PC-9 (cell line): ENCODE results near the gene ALG14.

Source experiments
- EZH2 ChIP-seq: fragments of 200-600 bp; sonication (generic); IDR thresholded peaks from 2 replicates; pipeline ENCODE4 v1.8.0; 2017; ENCODE audit warnings: antibody characterized with exemption, low read depth
- TF ChIP-seq, protein P1 (sequence below): fragments of 200-600 bp; sonication (generic); conservative IDR thresholded peaks from 2 replicates; pipeline ENCODE4 v1.6.1; 2017; ENCODE audit warnings: mixed run types, antibody characterized with exemption, mild to moderate bottlenecking, moderate library complexity

DNA sequence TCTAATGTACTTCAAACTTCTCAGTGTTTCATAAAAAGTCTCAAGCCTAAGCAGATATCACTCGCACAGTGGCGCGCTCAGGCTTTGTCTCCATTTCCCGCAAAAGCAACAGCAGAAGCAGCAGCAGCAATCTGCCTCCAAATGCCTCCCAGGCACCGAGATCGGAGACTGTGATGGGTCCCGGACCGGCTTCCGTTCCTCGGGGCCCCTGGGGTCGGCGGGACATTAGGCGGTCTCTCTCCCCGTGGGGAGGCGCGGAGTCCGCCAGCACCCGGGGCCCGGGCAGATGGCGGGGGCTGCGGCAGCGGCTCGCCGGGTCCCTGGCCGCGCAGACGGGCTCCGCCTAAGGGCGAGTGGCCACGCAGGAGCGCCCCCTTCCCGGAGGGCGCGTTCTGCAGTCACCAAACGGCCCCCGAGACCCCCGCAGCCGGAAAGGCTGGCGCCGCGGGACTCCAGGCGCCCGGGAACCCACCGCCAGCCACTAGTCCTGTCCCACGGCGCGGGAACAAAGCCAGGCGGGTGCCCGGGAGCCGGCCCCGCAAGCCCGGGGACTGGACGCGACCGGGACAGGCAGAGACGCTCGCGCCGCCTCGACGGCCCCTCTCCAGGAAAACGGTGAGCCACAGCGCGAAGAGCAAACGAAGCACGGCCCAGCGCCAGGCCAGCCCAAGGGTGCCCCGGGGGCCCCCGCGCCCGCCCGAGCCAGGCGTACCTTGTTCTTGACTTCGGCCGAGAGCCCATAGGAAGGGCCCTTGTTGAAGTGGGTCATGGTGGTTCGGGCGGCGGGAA is 146.4 kb downstream of the ALG14 start:
- TF ChIP-seq, protein P1, sequence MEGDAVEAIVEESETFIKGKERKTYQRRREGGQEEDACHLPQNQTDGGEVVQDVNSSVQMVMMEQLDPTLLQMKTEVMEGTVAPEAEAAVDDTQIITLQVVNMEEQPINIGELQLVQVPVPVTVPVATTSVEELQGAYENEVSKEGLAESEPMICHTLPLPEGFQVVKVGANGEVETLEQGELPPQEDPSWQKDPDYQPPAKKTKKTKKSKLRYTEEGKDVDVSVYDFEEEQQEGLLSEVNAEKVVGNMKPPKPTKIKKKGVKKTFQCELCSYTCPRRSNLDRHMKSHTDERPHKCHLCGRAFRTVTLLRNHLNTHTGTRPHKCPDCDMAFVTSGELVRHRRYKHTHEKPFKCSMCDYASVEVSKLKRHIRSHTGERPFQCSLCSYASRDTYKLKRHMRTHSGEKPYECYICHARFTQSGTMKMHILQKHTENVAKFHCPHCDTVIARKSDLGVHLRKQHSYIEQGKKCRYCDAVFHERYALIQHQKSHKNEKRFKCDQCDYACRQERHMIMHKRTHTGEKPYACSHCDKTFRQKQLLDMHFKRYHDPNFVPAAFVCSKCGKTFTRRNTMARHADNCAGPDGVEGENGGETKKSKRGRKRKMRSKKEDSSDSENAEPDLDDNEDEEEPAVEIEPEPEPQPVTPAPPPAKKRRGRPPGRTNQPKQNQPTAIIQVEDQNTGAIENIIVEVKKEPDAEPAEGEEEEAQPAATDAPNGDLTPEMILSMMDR: peak; percentile 67
- no peak for TF ChIP-seq EZH2
